Parathyroid adenoma (tissue), 2 donors: ENCODE measurements around the gene MAGEB2.
"Not testable (repeated sequence)": the region's sequence is repeated elsewhere in the genome, so short reads cannot be mapped to it uniquely, and the experiment has no call there.

Experiments
- H2AFZ ChIP-seq: fragments of 300-600 bp; sonication (generic); one replicate; pipeline ENCODE4 v1.7.0; 2017; ENCODE audit warnings: antibody characterized with exemption, mild to moderate bottlenecking
- H3K27ac ChIP-seq: fragments of 300-600 bp; sonication (generic); one replicate; pipeline ENCODE4 v1.7.0; 2017
- H3K27me3 ChIP-seq: fragments of 300-600 bp; sonication (generic); one replicate; pipeline ENCODE4 v1.7.0; 2017; ENCODE audit warnings: low read length; ENCODE audit not compliant: control insufficient read depth, insufficient read depth
- H3K36me3 ChIP-seq: fragments of 300-600 bp; sonication (generic); one replicate; pipeline ENCODE4 v1.7.0; 2017; ENCODE audit warnings: low read length; ENCODE audit not compliant: control insufficient read depth, insufficient read depth
- H3K4me1 ChIP-seq: fragments of 300-600 bp; sonication (generic); one replicate; pipeline ENCODE4 v1.7.0; 2017; ENCODE audit warnings: control low read depth
- H3K4me2 ChIP-seq: fragments of 300-600 bp; sonication (generic); one replicate; pipeline ENCODE4 v1.7.0; 2017; ENCODE audit warnings: low read length
- H3K4me3 ChIP-seq: fragments of 300-600 bp; sonication (generic); one replicate; pipeline ENCODE4 v1.7.0; 2017; ENCODE audit warnings: low read depth, low read length
- H3K79me2 ChIP-seq: fragments of 300-600 bp; sonication (generic); one replicate; pipeline ENCODE4 v1.7.0; 2017; ENCODE audit warnings: control low read depth
- H3K9ac ChIP-seq: fragments of 300-600 bp; sonication (generic); one replicate; pipeline ENCODE4 v1.7.0; 2017; ENCODE audit warnings: mild to moderate bottlenecking
- H3K9me3 ChIP-seq: fragments of 300-600 bp; sonication (generic); one replicate; pipeline ENCODE4 v1.7.0; 2017; ENCODE audit warnings: low read length; ENCODE audit not compliant: control insufficient read depth
- TF ChIP-seq, protein P1 (sequence below): fragments of 300-600 bp; sonication (generic); IDR thresholded peaks from one replicate; pipeline ENCODE4 v1.7.0; 2017; ENCODE audit warnings: antibody characterized with exemption, mild to moderate bottlenecking
- donor health status: primary hyperparathyroidism.

MAGEB2 gene, protein sequence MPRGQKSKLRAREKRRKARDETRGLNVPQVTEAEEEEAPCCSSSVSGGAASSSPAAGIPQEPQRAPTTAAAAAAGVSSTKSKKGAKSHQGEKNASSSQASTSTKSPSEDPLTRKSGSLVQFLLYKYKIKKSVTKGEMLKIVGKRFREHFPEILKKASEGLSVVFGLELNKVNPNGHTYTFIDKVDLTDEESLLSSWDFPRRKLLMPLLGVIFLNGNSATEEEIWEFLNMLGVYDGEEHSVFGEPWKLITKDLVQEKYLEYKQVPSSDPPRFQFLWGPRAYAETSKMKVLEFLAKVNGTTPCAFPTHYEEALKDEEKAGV

DNA sequence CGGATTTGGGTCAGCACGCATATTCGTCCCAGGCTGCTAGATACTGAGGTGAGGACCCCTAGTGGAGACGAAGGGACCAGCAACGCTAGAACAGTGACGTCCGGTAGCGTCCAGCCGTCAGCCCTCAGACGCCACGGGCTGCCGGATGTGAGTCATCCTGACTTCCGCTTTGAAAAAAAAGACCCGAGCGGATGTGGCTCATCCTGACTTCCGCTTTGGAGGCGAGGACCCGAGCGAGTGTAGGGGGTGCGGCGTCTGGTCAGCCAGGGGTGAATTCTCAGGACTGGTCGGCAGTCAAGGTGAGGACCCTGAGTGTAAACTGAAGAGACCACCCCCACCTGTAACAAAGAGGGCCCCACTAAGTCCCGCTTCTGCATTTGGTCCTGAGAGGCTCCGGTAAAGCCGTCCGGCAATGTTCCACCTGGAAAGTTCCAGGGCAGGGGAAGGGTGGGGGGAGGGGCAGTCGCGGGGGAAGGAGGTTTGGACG is at the start of gene MAGEB2:
TSS of gene MAGEB2 (plus strand) at position 207 of the 487 bp plus-strand sequence. CDS start 3,018 bp downstream, outside the sequence.
- no peaks in the 10 kb centered on the region for H3K79me2 ChIP-seq
- H3K4me1 ChIP-seq = no peaks in the 10 kb centered on the region
- TF ChIP-seq, protein P1, sequence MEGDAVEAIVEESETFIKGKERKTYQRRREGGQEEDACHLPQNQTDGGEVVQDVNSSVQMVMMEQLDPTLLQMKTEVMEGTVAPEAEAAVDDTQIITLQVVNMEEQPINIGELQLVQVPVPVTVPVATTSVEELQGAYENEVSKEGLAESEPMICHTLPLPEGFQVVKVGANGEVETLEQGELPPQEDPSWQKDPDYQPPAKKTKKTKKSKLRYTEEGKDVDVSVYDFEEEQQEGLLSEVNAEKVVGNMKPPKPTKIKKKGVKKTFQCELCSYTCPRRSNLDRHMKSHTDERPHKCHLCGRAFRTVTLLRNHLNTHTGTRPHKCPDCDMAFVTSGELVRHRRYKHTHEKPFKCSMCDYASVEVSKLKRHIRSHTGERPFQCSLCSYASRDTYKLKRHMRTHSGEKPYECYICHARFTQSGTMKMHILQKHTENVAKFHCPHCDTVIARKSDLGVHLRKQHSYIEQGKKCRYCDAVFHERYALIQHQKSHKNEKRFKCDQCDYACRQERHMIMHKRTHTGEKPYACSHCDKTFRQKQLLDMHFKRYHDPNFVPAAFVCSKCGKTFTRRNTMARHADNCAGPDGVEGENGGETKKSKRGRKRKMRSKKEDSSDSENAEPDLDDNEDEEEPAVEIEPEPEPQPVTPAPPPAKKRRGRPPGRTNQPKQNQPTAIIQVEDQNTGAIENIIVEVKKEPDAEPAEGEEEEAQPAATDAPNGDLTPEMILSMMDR = no peak
- no peaks in the 10 kb centered on the region for H3K9me3 ChIP-seq
- no peak within 1 kb of the TSS for H2AFZ ChIP-seq
- H3K36me3 ChIP-seq = no peaks in the 10 kb centered on the region
- no peak within 1 kb of the TSS for H3K4me2 ChIP-seq
- no peak within 1 kb of the TSS for H3K27ac ChIP-seq
- no peaks in the 10 kb centered on the region for H3K27me3 ChIP-seq
- H3K4me3 ChIP-seq = no peak within 1 kb of the TSS
- H3K9ac ChIP-seq = no peak within 1 kb of the TSS

DNA sequence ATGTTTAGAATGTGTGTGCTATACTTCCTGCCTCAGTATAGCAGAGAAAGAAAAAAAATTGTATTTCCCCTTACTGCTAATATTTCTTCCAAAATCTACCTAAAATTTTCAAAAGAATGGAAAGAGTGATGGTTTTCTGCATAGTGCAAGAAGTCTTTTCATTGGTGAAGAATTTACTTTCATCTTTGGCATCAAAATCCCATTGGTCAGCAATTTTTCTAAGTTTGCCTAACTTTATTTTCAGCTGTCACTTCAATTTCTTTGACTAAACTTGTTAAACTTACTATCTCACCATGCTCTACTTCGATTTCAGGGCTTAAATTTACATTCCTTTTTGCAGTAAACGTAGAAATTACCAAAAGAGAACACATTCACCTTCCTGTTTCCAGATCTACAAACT is 44.5 kb upstream of the MAGEB2 start:
- H3K27me3 ChIP-seq = no peaks in the 10 kb centered on the region
- H3K9ac ChIP-seq = no peak overlapping the region
- no peak overlapping the region for H3K4me3 ChIP-seq
- no peaks in the 10 kb centered on the region for H3K79me2 ChIP-seq
- H3K4me2 ChIP-seq = no peak overlapping the region
- H2AFZ ChIP-seq = no peak overlapping the region
- no peaks in the 10 kb centered on the region for H3K9me3 ChIP-seq
- no peak overlapping the region for H3K27ac ChIP-seq
- TF ChIP-seq, protein P1 = no peak
- no peaks in the 10 kb centered on the region for H3K4me1 ChIP-seq
- no peaks in the 10 kb centered on the region for H3K36me3 ChIP-seq

DNA sequence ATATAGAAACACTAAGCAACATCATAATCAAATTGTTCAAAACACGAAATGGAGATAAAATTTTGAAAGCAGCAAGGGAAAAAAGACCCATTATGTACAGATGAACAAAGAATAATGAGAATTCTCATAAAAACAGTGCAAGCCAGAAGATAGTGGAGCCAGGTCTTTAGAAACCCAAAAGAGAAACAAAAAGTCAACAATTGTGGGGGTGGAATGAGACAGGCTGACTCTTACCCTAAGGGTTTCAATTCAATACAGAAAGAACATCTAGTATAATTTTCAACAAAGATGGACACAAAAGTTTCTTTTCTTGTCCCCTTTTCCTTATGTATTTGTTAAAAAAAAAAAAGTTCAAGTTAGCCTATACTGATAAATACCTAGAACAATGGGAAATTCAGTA is 34.0 kb upstream of the MAGEB2 start:
- no peaks in the 10 kb centered on the region for H3K36me3 ChIP-seq
- H3K9me3 ChIP-seq = no peaks in the 10 kb centered on the region
- TF ChIP-seq, protein P1 = no peak
- H3K27me3 ChIP-seq = no peaks in the 10 kb centered on the region
- H3K4me3 ChIP-seq = no peak overlapping the region
- no peaks in the 10 kb centered on the region for H3K79me2 ChIP-seq
- no peak overlapping the region for H3K4me2 ChIP-seq
- H3K9ac ChIP-seq = no peak overlapping the region
- H2AFZ ChIP-seq = no peak overlapping the region
- no peak overlapping the region for H3K27ac ChIP-seq
- H3K4me1 ChIP-seq = no peaks in the 10 kb centered on the region

DNA sequence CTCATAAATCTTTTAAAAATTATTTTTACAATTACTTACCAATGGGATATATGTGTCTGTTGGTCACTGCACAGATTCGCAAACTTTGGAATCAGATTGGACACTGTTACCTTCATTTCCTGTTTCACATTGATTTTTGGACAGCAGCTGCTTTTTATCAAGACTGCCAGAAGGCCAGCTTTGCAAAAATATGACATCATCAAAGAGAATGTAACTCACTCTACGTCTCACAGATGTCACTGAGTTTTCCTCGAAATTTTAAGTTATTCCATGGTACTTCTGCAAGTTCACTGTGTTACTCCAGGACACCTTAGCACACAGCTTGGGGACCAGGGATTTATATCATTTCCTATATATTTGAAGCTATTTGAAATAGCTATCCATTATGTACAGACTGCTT is 31.8 kb upstream of the MAGEB2 start:
- Histone ChIP-seq H3K79me2 (no peaks in the 10 kb centered on the region), H3K4me3 (no peak overlapping the region), H3K36me3 (no peaks in the 10 kb centered on the region), H3K27ac (no peak overlapping the region), H2AFZ (no peak overlapping the region), H3K9me3 (no peaks in the 10 kb centered on the region), H3K9ac (no peak overlapping the region), H3K27me3 (no peaks in the 10 kb centered on the region), H3K4me2 (no peak overlapping the region), H3K4me1 (no peaks in the 10 kb centered on the region)
- TF ChIP-seq, protein P1 = no peak

DNA sequence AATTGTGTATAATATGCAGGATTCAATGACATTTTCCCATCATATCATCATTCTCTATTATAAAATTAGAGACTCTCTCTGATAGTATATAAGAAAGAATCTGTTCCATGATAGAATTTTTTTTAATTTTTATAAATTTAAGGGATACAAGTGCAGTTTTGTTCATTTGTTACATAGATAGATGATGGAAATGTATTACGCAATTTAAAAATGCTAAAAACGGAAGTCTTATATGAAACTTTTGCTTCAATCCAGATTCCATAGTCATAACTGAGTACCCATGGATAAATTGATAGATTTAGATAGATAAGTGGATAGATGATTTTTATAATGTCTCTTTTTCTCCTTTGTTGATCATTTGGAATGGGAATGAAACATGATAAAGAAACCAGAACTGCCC is 24.9 kb upstream of the MAGEB2 start:
- TF ChIP-seq, protein P1 = no peak
- H3K4me2 ChIP-seq = no peak overlapping the region
- H3K9me3 ChIP-seq = no peaks in the 10 kb centered on the region
- H2AFZ ChIP-seq = no peak overlapping the region
- no peaks in the 10 kb centered on the region for H3K36me3 ChIP-seq
- H3K9ac ChIP-seq = no peak overlapping the region
- no peak overlapping the region for H3K27ac ChIP-seq
- no peaks in the 10 kb centered on the region for H3K79me2 ChIP-seq
- H3K27me3 ChIP-seq = no peaks in the 10 kb centered on the region
- no peak overlapping the region for H3K4me3 ChIP-seq
- H3K4me1 ChIP-seq = no peaks in the 10 kb centered on the region

DNA sequence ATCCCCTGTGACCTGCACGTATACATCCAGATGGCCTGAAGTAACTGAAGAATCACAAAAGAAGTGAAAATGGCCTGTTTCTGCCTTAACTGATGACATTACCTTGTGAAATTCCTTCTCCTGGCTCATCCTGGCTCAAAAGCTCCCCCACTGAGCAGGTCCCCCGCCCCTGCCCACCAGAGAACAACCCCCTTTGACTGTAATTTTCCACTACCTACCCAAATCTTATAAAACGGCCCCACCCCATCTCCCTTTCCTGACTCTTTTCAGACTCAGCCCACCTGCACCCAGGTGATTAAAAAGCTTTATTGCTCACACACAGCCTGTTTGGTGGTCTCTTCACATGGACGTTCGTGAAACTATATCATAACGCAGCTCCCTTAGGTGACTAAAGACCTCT is 21.5 kb upstream of the MAGEB2 start:
- not testable (repeated sequence) for H3K4me2 ChIP-seq, H3K4me3 ChIP-seq, H3K27ac ChIP-seq, H3K79me2 ChIP-seq, H3K9me3 ChIP-seq, H3K4me1 ChIP-seq, H2AFZ ChIP-seq, H3K36me3 ChIP-seq, H3K9ac ChIP-seq, H3K27me3 ChIP-seq
